Stimulated activated CD4-positive, alpha-beta T cell treated with anti-CD3 and anti-CD28 coated beads, TNF-alpha, amount 100 ng/mL, for 48 hours (primary cell): ENCODE measurements around the gene TBC1D25.

ENCODE experiments used
- DNase-seq, 3 donors: peaks; one replicate each; pipeline ENCODE4 v3.0.0-alpha.2; 2020; ENCODE audit warnings: low read depth in 3 of 3

The TBC1D25 gene, protein sequence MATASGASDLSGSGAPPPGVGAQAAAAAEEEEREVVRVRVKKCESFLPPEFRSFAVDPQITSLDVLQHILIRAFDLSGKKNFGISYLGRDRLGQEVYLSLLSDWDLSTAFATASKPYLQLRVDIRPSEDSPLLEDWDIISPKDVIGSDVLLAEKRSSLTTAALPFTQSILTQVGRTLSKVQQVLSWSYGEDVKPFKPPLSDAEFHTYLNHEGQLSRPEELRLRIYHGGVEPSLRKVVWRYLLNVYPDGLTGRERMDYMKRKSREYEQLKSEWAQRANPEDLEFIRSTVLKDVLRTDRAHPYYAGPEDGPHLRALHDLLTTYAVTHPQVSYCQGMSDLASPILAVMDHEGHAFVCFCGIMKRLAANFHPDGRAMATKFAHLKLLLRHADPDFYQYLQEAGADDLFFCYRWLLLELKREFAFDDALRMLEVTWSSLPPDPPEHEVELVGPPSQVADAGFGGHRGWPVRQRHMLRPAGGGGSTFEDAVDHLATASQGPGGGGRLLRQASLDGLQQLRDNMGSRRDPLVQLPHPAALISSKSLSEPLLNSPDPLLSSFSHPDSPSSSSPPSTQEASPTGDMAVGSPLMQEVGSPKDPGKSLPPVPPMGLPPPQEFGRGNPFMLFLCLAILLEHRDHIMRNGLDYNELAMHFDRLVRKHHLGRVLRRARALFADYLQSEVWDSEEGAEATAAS

DNA sequence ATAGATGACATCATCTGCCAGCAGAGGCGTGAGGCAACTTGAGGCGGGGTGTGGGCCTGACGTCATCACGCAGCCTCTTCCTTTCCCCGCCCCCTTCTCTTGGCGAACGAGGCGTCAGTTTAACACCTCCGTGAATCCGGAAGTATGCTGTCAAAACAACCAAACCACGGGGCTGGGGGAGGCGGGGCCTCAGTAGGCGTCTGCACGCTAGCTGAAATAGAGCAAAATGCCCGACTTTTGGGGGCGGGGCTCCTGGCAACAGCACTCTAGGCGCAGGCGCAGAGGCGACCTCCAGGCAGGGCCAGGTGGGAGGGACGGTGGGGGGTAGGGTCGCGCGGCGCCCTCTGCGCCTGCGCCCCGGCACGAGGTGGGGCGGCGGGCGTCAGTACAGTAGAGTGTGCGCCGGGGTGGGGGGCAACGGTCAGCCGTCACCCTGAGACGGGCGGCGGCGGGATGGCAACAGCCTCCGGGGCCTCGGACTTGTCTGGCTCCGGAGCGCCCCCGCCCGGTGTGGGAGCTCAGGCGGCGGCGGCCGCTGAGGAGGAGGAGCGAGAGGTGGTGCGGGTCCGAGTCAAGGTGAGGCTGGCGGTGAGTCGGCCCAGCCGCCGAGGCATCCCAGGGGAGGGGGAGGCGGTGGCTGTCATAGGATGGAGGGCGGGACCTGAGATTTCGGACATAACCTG, at the start of gene TBC1D25:
TSS of gene TBC1D25 (plus strand) at position 370 of the 683 bp plus-strand sequence. CDS start at position 454, 84 bp downstream.
- DNase-seq: peak; percentile 86 to 96 (median 92)

DNA sequence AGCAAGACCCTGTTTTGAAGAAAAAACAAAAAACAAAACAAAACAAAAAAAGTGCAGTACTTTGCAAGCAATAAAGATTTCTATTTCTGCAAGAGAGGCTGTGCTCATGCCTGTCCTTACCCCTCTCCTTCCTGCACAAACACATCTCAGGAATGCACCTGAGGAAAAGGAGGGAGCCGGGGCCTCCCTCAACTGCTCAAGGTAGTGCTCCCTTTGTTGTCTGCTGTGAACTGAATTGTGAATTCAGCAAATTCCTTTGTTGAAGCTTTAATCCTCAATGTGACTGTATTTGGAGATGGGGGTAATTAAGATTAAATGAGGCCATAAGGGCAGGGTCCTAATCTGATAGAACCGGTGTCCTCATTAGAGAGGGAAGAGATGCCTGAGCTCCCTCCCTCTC, 49.6 kb upstream of the TBC1D25 start:
- DNase-seq: no peak

GRCh38 chrX:48490661-48491060, 48.9 kb upstream of the TBC1D25 start:
- no peak for DNase-seq

DNA sequence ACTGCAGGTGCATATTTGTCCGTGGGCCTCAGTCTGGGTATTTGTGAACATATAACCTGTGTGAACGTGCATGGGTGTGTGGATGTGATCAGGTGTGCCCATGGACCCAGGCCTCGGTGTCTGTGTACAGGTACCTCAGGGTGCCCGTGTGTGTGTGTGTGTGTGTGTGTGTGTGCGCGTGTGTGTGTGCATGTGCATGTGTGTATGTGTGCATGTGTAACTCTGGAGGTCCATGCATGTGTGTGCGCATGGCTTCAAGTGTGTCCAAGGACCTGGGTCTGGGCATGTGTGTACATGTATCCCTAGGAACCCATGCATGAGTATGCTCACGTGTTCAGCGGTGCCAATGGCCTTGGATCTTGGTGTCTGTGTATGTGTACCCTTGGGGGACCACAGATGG, 47.7 kb upstream of the TBC1D25 start:
- no peak for DNase-seq

DNA sequence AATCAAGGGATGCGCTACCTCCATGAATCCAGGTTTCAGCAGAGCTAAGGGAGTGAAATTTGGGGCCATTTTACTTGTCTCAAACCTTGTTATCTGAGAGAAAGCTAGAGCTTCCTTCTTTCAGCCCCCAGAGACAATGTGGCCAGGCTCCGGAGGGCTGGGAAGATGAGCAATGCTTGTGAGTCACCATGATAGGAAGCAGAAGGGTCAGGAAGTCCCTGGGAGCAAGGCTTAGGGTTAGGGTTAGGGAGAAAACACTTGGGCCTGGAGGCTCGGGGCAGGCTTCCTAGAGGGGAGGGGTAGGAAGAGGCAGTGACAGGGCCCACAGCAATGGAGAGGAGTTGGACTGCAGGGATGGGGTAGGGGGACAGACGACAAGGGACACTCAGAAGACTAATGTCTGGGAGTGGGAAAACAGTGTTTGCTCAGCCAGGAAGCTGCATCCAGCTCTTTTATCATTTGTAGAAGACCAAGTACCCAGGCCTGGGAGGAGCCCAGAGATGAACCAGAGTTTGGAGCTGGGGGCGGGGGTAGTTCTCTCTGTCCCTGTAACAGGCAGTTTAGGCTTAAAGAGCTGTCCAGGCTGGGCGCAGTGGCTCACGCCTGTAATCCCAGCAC, 47.1 kb upstream of the TBC1D25 start:
- DNase-seq: no peak

DNA sequence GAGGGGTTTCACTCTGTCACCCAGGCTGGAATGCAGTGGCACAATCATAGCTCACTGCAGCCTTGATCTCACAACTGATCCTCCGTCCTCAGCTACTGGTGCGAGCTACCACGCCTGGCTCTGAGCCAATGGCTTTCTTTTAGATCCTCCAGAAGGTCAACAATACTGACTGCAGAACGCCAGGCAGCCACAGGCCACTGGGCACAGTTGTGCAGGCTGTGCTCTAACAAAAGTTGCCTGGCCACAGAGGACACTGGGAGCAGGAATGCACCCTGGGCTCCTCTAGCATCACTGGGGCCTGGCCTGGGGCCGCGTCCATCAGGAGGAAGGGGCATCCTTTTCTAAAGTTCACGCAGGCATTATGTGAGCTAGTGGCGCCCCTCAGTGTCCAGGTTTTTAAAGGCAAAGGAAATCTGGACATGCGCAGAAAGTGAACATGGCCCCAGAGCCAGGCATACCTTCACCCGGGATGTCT, 45.6 kb upstream of the TBC1D25 start:
- DNase-seq: no peak

- DNase-seq: no peak
These were observed 42.9 kb upstream of the TBC1D25 start for GRCh38 chrX:48496660-48497059.

DNA sequence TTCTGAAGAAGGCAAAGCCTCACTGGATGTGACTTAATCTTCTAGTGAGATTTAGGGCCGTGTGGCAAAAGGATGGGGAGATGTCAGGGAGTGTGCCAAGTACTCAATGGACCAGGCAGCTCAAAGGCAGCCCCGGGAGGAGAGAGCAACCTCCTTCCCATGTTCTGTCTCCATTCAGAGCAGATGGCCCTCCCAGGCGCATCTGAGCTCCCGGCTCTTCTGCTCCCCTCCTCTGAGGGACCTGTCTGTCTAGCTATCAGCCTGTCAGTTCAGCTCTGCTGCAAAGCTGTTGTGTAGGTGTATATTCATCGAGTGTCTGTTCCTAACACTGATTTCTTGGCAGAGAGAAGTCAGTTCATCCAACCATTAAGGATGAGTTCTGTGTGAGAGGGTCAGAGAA, 41.6 kb upstream of the TBC1D25 start:
- DNase-seq: no peak

GRCh38 chrX:48498374-48498809, 41.1 kb upstream of the TBC1D25 start:
- no peak for DNase-seq

- DNase-seq: no peak
These were observed 35.3 kb upstream of the TBC1D25 start for GRCh38 chrX:48504261-48504660.

- DNase-seq: no peak
These were observed 34.0 kb upstream of the TBC1D25 start for GRCh38 chrX:48505481-48505880.

GRCh38 chrX:48507246-48507645, 32.3 kb upstream of the TBC1D25 start:
- DNase-seq: no peak

DNA sequence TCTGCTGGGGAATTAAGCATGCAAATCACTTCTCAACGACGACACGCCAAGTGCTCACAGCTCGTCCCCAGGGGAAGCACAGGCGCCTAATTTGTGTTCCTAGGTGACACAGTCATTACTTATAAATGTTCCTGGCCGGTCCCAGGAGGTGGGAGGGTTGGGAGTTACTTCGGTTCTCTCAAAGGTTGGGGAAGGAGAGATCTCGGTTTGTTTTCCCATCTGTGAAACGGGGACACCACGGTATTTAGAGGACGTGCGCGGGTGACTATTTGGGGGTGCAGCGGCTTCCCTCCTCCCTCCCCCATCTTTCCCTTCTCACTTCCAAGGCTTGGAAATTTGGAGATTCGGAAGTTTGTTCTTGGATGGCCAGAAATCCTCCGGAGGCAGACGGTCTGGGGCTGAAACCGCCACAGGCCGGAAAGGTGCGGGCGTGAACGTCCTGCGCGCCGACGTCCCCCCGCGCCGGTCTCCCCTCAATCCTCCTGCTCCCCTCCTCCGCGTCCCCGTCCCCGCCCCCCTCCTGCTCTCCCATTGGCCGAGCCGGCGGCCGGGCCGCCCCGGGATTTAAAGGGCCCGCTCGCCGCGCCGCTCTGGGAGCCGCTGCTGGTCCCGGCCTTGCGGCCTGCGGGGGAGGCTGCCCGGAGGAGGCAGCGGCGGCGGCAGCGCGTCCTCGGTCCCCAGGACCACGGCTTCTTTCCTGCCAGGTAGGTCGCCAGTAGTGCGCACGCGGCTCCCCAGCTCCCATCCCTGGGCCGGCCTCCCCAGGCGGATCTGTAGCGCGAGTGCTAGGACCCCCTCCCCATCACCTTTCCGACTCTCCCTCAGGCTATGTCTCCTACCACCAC, 30.9 kb upstream of the TBC1D25 start, which contains the start of gene PORCN:
TSS of gene PORCN (plus strand) at position 593 of the 845 bp plus-strand sequence. CDS start 829 bp downstream, outside the sequence.
- DNase-seq: peak; percentile 59 to 73 (median 64)

DNA sequence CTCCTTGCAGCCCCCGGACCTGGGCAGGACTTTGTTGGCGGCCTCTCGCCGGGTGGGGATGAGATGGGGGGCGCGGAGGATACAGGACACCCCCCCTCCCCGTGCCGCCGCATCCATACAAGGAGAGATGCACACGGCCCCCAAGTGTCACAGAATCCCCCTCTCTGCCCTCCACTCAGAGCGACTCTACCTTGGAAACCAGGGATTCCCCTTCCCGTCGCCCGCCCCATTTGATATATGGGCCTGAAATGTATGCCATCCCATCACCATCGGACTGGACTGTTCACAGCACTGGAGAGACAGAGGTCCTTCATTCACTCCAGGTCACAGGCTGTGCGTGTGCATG, 30.3 kb upstream of the TBC1D25 start:
- no peak for DNase-seq

DNA sequence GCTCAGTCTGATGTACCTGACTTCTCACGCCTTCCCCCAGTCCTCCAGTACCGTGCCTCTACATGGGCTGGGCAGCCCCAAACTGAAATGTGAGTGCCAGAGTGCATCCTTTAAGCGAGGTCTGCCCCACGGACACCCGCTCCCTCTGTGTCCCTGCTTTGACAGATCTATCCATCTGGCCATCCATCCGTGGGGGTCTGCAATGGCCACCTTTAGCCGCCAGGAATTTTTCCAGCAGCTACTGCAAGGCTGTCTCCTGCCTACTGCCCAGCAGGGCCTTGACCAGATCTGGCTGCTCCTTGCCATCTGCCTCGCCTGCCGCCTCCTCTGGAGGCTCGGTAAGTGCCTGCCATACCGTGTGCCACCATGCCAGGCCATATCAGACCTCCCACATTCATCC, 29.9 kb upstream of the TBC1D25 start:
- no peak for DNase-seq

DNA sequence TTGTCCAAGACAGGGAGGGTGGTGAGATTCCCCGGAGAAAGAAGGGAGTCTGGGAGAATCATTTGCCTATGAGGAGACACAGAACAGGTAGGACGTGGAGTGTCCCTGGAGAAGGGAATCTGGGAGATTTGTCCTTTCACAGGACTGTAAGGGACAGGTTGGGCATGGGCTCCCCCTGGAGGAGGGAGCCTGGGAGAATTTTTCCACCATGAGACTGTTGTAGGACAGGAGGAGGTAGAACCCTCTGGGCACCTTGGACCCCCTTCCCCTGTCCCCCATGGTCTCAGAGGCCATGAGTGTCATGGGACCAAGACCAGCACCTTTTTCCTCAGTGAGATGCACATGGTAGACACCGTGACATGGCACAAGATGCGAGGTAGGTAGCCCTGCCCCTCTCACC, 28.0 kb upstream of the TBC1D25 start:
- no peak for DNase-seq

GRCh38 chrX:48512371-48512935, 27.1 kb upstream of the TBC1D25 start:
- DNase-seq: no peak

GRCh38 chrX:48513670-48514069, 25.8 kb upstream of the TBC1D25 start:
- no peak for DNase-seq

DNA sequence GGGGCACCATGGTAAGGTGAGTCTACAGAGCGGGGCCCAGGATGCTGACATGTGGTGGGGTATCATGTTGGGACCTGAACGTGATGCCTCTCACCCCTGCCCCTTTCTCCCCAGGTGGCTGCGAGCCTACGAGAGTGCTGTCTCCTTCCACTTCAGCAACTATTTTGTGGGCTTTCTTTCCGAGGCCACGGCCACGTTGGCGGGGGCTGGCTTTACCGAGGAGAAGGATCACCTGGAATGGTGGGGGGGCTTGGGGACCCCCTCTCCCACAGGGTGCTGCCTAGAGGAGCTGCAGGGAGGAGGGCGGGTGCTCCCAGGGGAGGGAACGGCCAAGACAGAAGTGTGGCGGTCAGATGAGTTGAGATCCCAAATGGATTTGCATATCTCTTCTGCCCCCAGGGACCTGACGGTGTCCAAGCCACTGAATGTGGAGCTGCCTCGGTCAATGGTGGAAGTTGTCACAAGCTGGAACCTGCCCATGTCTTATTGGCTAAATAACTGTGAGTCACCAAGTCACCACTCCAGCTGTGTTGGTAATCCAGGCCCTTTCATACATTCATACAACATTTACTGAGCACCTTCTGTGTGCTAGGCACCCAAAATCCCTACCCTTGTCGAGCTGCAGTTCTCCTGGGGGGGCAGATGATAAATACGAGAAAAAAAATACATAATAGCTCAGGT, 25.2 kb upstream of the TBC1D25 start:
- no peak for DNase-seq

DNA sequence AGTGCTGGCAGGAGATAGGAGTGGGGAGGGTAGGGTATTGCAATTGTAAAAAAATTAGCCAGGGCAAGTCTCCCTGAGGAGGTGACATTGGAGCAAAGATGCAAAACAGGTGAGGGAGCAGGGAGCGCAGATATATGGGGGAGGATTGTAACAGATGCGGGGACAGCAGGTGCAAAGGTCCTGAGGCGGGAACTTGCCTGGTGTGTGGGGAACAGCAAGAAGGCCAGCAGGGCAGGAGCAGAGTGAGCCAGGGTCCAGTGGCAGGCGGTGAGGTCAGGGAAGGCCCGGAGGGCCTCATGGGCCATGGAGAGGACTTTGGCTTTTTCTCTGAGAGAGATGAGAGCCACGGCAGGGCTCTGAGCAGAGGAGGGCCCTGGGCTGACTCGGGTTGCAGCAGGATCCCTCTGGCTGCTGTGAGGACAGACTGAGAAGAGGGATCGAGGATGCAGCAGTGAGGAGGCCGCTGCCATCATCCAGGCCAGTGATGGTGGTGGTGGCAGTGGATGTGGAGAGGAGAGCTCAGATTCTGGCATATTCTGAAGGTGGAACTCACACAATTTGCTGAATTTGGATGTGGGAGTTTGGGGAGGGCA, 24.6 kb upstream of the TBC1D25 start:
- no peak for DNase-seq
